A673 (cell line): Measurements from ENCODE around the gene GOLM1. TPM values are rescaled to one million over a fixed set of nuclear protein-coding genes. Genes with fewer than 3 reads are reported as not detected.
A peak's percentile ranks its signal among the peaks of the same experiment; 100 is the strongest.

ENCODE experiments used
- BruUV-seq: library from RNA; stranded (reverse); fragments of 400-500 nt; replicated peaks from 2 replicates; lab custom pipeline; 2021; lab: Mats Ljungman, UMichigan
- CTCF ChIA-PET: fragments of 300-600 bp; sonication (Branson Sonifier 250); formaldehyde crosslinking; loops from one replicate; lab custom pipeline; 2022; ENCODE audit warnings: antibody characterized with exemption; lab: Charles Lee
- POLR2A ChIA-PET: fragments of 300-600 bp; sonication (Branson Sonifier 250); formaldehyde crosslinking; loops from one replicate; lab custom pipeline; 2022; ENCODE audit warnings: antibody characterized with exemption; ENCODE audit not compliant: low non-redundant PET; lab: Charles Lee
- DNase-seq: peaks from one replicate; pipeline ENCODE4 v3.0.0-alpha.2; 2015; ENCODE audit warnings: low spot score
- H3K27ac ChIP-seq: fragments of 200-600 bp; sonication (generic); 2 replicates; pipeline ENCODE4 v1.5.1; 2016; ENCODE audit warnings: mixed run types, low read depth, mild to moderate bottlenecking, mixed read lengths, antibody characterized with exemption, low read length; ENCODE audit not compliant: poor library complexity, severe bottlenecking
- H3K27me3 ChIP-seq: fragments of 200-600 bp; sonication (generic); replicated peaks from 2 replicates; pipeline ENCODE4 v1.6.1; 2017; ENCODE audit warnings: mixed run types, low read depth, mild to moderate bottlenecking, mixed read lengths, antibody characterized with exemption, low read length; ENCODE audit not compliant: insufficient read depth, poor library complexity
- H3K36me3 ChIP-seq: fragments of 200-600 bp; sonication (generic); 2 replicates; pipeline ENCODE4 v1.6.1; 2016; ENCODE audit warnings: mixed run types, mild to moderate bottlenecking, mixed read lengths, antibody characterized with exemption, low read length; ENCODE audit not compliant: insufficient read depth, poor library complexity, severe bottlenecking
- H3K4me1 ChIP-seq: fragments of 200-600 bp; sonication (generic); 2 replicates; pipeline ENCODE4 v1.6.1; 2017; ENCODE audit warnings: mixed run types, mild to moderate bottlenecking, mixed read lengths, antibody characterized with exemption, low read length; ENCODE audit not compliant: insufficient read depth, poor library complexity, severe bottlenecking
- H3K4me3 ChIP-seq: fragments of 200-600 bp; sonication (generic); 2 replicates; pipeline ENCODE4 v1.5.1; 2016; ENCODE audit warnings: low read depth, mixed run types, mild to moderate bottlenecking, mixed read lengths, low read length; ENCODE audit not compliant: poor library complexity, severe bottlenecking
- H3K9me3 ChIP-seq: fragments of 200-600 bp; sonication (generic); 2 replicates; pipeline ENCODE4 v1.6.1; 2016; ENCODE audit warnings: mixed run types, low read depth, mild to moderate bottlenecking, mixed read lengths, antibody characterized with exemption, low read length; ENCODE audit not compliant: poor library complexity, severe bottlenecking
- CTCF ChIP-seq: fragments of 300-800, 200-600 bp; sonication (generic); conservative IDR thresholded peaks from 2 replicates; pipeline ENCODE4 v1.5.1; 2017; ENCODE audit warnings: low read depth, mild to moderate bottlenecking, antibody characterized with exemption, low read length, moderate library complexity, mixed read lengths
- EZH2 ChIP-seq: fragments of 200-600 bp; sonication (generic); IDR thresholded peaks from 2 replicates; pipeline ENCODE4 v1.6.1; 2017; ENCODE audit warnings: borderline replicate concordance, low read depth, mild to moderate bottlenecking, mixed read lengths, antibody characterized with exemption, low read length; ENCODE audit not compliant: poor library complexity, severe bottlenecking
- intact Hi-C: fragments of 100-400 bp; cut with micrococcal nuclease; formaldehyde crosslinking; loops from one replicate; pipeline ENCODE4 v1.10.0; 2022; ENCODE audit not compliant: unreplicated experiment
- total RNA-seq: library from RNA; stranded (reverse); gene quantifications from 2 replicates; pipeline ENCODE4 v1.2.3, GENCODE V29; 2021

The GOLM1 gene
- total RNA-seq, 1 experiment from 2014 or later = 86.1 TPM

GRCh38 chr9:86097510-86098224, 1.7 kb downstream of the GOLM1 start:
- Histone ChIP-seq H3K36me3 (no peaks in the 10 kb centered on the region), H3K27me3 (no peaks in the 10 kb centered on the region), H3K4me1 (peaks cover 20% of the 10 kb centered on the region), H3K9me3 (no peaks in the 10 kb centered on the region), H3K4me3 (peak overlapping the region; percentile 98), H3K27ac (no peak overlapping the region)
- ChIA-PET POLR2A (interaction anchor here (0.5 to 0.6 kb wide), 2 partner anchors 18 to 175 kb away, joined by 3 read pairs; no protein-coding TSS in a partner anchor), CTCF (no interaction called here)
- TF ChIP-seq EZH2 = no peak
- no peak for TF ChIP-seq CTCF
- BruUV-seq = TSS peak; percentile 47
- DNase-seq = no peak
- intact Hi-C loops = no loop called here

- H3K36me3 ChIP-seq = no peaks in the 10 kb centered on the region
- intact Hi-C loops = no loop called here
- H3K27me3 ChIP-seq = no peaks in the 10 kb centered on the region
- no TSS peak for BruUV-seq
- no peak overlapping the region for H3K4me3 ChIP-seq
- TF ChIP-seq CTCF (no peak), EZH2 (no peak)
- DNase-seq = no peak
- no peaks in the 10 kb centered on the region for H3K9me3 ChIP-seq
- ChIA-PET CTCF (no interaction called here), POLR2A (interaction anchor here (0.6 kb wide), 1 partner anchor 41 kb away, joined by 3 read pairs; no protein-coding TSS in a partner anchor)
- no peak overlapping the region for H3K27ac ChIP-seq
- peaks cover 20% of the 10 kb centered on the region for H3K4me1 ChIP-seq
Observed at GRCh38 chr9:86096386-86096785, 3.0 kb downstream of the GOLM1 start.

- no peak for DNase-seq
- ChIA-PET CTCF (no interaction called here), POLR2A (no interaction called here)
- H3K36me3 ChIP-seq = no peaks in the 10 kb centered on the region
- H3K9me3 ChIP-seq = peaks cover 6% of the 10 kb centered on the region
- H3K4me3 ChIP-seq = no peak overlapping the region
- H3K27ac ChIP-seq = no peak overlapping the region
- no TSS peak for BruUV-seq
- no peaks in the 10 kb centered on the region for H3K27me3 ChIP-seq
- peaks cover 20% of the 10 kb centered on the region for H3K4me1 ChIP-seq
- TF ChIP-seq EZH2 (no peak), CTCF (no peak)
- intact Hi-C loops = no loop called here
Observed at GRCh38 chr9:86093788-86094555, 5.4 kb downstream of the GOLM1 start.
